Esophagus muscularis mucosa (tissue), 4 donors: ENCODE measurements around the gene KRT15. TPM values are rescaled to one million over a fixed set of nuclear protein-coding genes. Genes with fewer than 3 reads are reported as not detected.

Experiments used
- DNase-seq: peaks from one replicate; pipeline ENCODE4 v3.0.0-alpha.2; 2017; ENCODE audit errors: extremely low spot score
- H3K27ac ChIP-seq, 4 donors: fragments of 200-600 bp; sonication (generic); replicated peaks in 1 of 4; 1 replicate in 3 of 4; 2 replicates in 1 of 4; pipeline ENCODE4 v1.5.1; 2016 to 2019; ENCODE audit warnings: mild to moderate bottlenecking in 1 of 4
- H3K27me3 ChIP-seq, 4 donors: fragments of 200-600 bp; sonication (generic); one replicate each; pipeline versions ENCODE4 v1.5.1 to v1.6.0; 2016 to 2019
- H3K36me3 ChIP-seq, 4 donors: fragments of 200-600 bp; sonication (generic); one replicate each; pipeline ENCODE4 v1.5.1; 2016 to 2019
- H3K4me1 ChIP-seq, 4 donors: fragments of 200-600 bp; sonication (generic); one replicate each; pipeline ENCODE4 v1.5.1; 2016 to 2019
- H3K4me3 ChIP-seq, 4 donors: fragments of 200-600 bp; sonication (generic); 1 replicate in 2 of 4; 2 replicates in 2 of 4; pipeline ENCODE4 v1.5.1; 2016 to 2019; ENCODE audit warnings: mild to moderate bottlenecking in 4 of 4, moderate library complexity in 1 of 4
- H3K9me3 ChIP-seq, 4 donors: fragments of 200-600 bp; sonication (generic); 1 replicate in 3 of 4; 2 replicates in 1 of 4; pipeline ENCODE4 v1.5.1; 2016 to 2019
- CTCF ChIP-seq, 3 experiments: fragments of 200-600 bp in 2 of 3; fragments of 450-650 bp in 1 of 3; sonication (generic) in 2 of 3; IDR thresholded peaks; one replicate each; pipeline ENCODE4 v1.5.1; 2017 to 2019; ENCODE audit warnings: antibody characterized with exemption in 3 of 3, mild to moderate bottlenecking in 2 of 3, moderate library complexity in 1 of 3
- EP300 ChIP-seq: sonication (generic); formaldehyde crosslinking; IDR thresholded peaks from one replicate; pipeline ENCODE4 v1.6.1; 2017; ENCODE audit warnings: antibody characterized with exemption
- POLR2A ChIP-seq: fragments of 450-650 bp; IDR thresholded peaks from one replicate; pipeline ENCODE4 v1.6.1; 2017; ENCODE audit warnings: antibody characterized with exemption, moderate library complexity, mild to moderate bottlenecking, low read depth
- POLR2AphosphoS5 ChIP-seq, 2 donors: sonication (generic); formaldehyde crosslinking; IDR thresholded peaks; one replicate each; pipeline ENCODE4 v1.6.1; 2017; ENCODE audit warnings: antibody characterized with exemption in 2 of 2
- WGBS: methylation state at CpG from one replicate; pipeline ENCODE4 v1.1.5; 2018; 5-methylcytosine and 5-hydroxymethylcytosine counted together
- intact Hi-C: fragments of 100-400 bp; cut with DNase I; formaldehyde crosslinking; loops from one replicate; pipeline ENCODE4 v1.15.1; 2023
- total RNA-seq, 4 donors: library from RNA; depleted of rRNA; stranded (reverse); fragments of >200 nt; gene quantifications; one replicate each; pipeline versions ENCODE4 v1.1.0 to v1.2.1, GENCODE V29; 2016

KRT15 gene
- total RNA-seq, 4 donors from 2014 or later: 3.3 TPM; not detected in 3

- Histone ChIP-seq H3K36me3 (no peaks in the 10 kb centered on the region), H3K4me1 (no peaks in the 10 kb centered on the region), H3K27me3 (peaks cover 0 to 42% (median 0%) of the 10 kb centered on the region in 4 donors), H3K4me3 (no peak overlapping the region), H3K27ac (no peak overlapping the region), H3K9me3 (no peaks in the 10 kb centered on the region)
- TF ChIP-seq POLR2A (no peak), POLR2AphosphoS5 (IDR thresholded peaks at IDR 0.05) (no peak), EP300 (no peak), CTCF (IDR thresholded peaks at IDR 0.05) (no peak)
- DNase-seq: no peak
- intact Hi-C loops: no loop called here
- 80% methylated on average over 6 of the region's 6 CpGs for WGBS
These were observed 42.9 kb upstream of the KRT15 start for GRCh38 chr17:41561554-41561953.

DNA sequence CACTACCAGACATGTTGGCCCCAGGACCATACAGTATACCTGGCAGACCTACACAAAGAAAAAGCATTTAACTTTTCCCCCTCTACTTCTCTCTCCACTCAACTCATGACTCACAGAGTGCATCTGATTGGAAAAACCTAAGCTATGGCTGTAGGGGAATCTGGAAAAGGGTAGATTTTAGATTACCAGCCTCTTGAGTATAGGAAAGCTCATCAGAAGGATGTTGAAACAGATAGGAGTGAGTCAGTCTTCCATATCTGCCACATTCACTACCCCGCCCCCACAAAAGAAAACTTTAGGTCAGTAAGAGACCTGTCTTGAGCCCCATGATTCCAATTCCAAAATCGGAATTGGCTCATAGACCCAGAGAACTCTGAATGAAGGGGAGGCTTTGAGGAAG is 40.9 kb upstream of the KRT15 start:
- 89% methylated on average over 2 of the region's 2 CpGs for WGBS
- Histone ChIP-seq H3K9me3 (no peaks in the 10 kb centered on the region), H3K27ac (no peak overlapping the region), H3K36me3 (no peaks in the 10 kb centered on the region), H3K4me1 (no peaks in the 10 kb centered on the region), H3K27me3 (peaks cover 0 to 39% (median 0%) of the 10 kb centered on the region in 4 donors), H3K4me3 (no peak overlapping the region)
- no peak for TF ChIP-seq POLR2A
- TF ChIP-seq POLR2AphosphoS5 (IDR thresholded peaks at IDR 0.05): no peak
- no peak for TF ChIP-seq EP300
- TF ChIP-seq CTCF (IDR thresholded peaks at IDR 0.05): no peak
- no peak for DNase-seq
- intact Hi-C loops: no loop called here

DNA sequence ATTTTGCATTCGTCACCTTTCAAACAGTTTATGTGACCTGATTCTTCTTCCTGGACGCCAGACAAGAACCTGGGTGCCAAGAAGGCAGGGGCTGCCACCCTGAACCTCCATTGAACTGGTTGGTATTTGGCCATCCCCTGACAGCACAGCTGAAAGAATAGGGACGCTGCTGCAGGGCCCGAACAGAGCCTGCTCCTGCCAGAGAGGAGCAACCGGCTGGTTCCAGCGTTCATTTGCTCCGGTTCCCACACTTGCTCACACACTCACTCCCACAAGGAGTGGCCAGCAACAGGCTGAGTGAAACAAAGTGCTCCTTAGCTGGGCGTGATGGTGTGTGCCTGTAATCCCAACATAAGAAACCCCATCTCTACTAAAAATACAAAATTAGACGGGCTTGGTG is 38.2 kb upstream of the KRT15 start:
- no peak overlapping the region for H3K4me3 ChIP-seq
- intact Hi-C loops: no loop called here
- H3K27me3 ChIP-seq: peaks cover 0 to 29% (median 0%) of the 10 kb centered on the region in 4 donors
- H3K36me3 ChIP-seq: no peaks in the 10 kb centered on the region
- H3K4me1 ChIP-seq: no peaks in the 10 kb centered on the region
- no peak overlapping the region for H3K27ac ChIP-seq
- no peak for TF ChIP-seq POLR2AphosphoS5 (IDR thresholded peaks at IDR 0.05)
- no peak for TF ChIP-seq CTCF (IDR thresholded peaks at IDR 0.05)
- TF ChIP-seq EP300: no peak
- TF ChIP-seq POLR2A: no peak
- no peaks in the 10 kb centered on the region for H3K9me3 ChIP-seq
- no peak for DNase-seq
- 80% methylated on average over 5 of the region's 9 CpGs for WGBS

DNA sequence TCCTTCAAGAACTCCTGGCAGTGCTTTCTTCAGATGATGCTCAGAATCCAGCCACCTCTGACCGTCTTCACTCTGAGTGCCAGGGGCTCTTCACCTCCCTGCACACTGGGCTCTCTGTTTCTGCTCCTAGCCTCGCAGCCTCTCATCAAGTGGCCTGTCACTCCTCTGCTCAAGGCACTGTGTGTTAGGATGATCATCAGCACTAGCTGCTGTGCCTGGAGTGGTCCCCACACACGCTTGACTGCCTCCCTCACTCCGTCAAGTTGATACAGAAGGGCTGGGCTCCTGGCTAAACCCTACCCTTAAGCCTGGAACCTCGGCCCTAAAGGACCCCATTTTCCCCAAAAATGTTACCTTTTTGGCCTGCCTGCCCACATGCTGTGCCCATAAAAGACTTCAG is 37.6 kb upstream of the KRT15 start:
- Histone ChIP-seq H3K9me3 (no peaks in the 10 kb centered on the region), H3K27ac (no peak overlapping the region), H3K4me1 (no peaks in the 10 kb centered on the region), H3K36me3 (no peaks in the 10 kb centered on the region), H3K4me3 (no peak overlapping the region), H3K27me3 (peaks cover 0 to 23% (median 0%) of the 10 kb centered on the region in 4 donors)
- intact Hi-C loops: no loop called here
- DNase-seq: no peak
- WGBS: 65% methylated on average over 5 of the region's 5 CpGs
- no peak for TF ChIP-seq EP300
- TF ChIP-seq POLR2AphosphoS5 (IDR thresholded peaks at IDR 0.05): no peak
- TF ChIP-seq CTCF (IDR thresholded peaks at IDR 0.05): no peak
- no peak for TF ChIP-seq POLR2A
